ENCODE results near the gene IFNA6.

GRCh38 chr9:21316860-21317259 lies 33.8 kb downstream of the IFNA6 start:
- TF ChIP-seq CTCF (IDR thresholded peaks at IDR 0.05) (no peak), POLR2A (IDR thresholded peaks at IDR 0.05) (no peak), POLR2AphosphoS5 (IDR thresholded peaks at IDR 0.05) (no peak)

Data from prostate gland (tissue), 2 donors.